Measurements from ENCODE around the gene HECTD4. TPM values are rescaled to one million over a fixed set of nuclear protein-coding genes. Genes with fewer than 3 reads are reported as not detected.
"Not testable (repeated sequence)": the region's sequence is repeated elsewhere in the genome, so short reads cannot be mapped to it uniquely, and the experiment has no call there.

Gene HECTD4
- total RNA-seq, 1 experiment from 2014 or later: 37.4 TPM

GRCh38 chr12:112252184-112252583 lies 130.0 kb downstream of the HECTD4 start:
- TF ChIP-seq CTCF (conservative IDR thresholded peaks at IDR 0.05) (no peak), EZH2 (IDR thresholded peaks at IDR 0.05; ENCODE audit: low read depth) (no peak)
- no peaks in the 10 kb centered on the region for H3K9me3 ChIP-seq (ENCODE audit: insufficient read depth, low read depth)
- intact Hi-C loops (cut with micrococcal nuclease; ENCODE audit: unreplicated experiment): no loop called here
- H3F3A ChIP-seq (ENCODE audit: insufficient read depth, low read depth): no peaks in the 10 kb centered on the region; the same call in 1 of the 2 replicates
- ChIA-PET POLR2A (ENCODE audit: unreplicated experiment) (no interaction called here), CTCF (no interaction called here)
- H3K9me2 ChIP-seq (ENCODE audit: insufficient read depth): no peaks in the 10 kb centered on the region
- no peak overlapping the region for H2AFZ ChIP-seq
- no peaks in the 10 kb centered on the region for H3K79me2 ChIP-seq (ENCODE audit: low read depth)
- H3K4me2 ChIP-seq: no peak overlapping the region
- peaks cover 5% of the 10 kb centered on the region; the same call in 1 of the 2 replicates for H3K36me3 ChIP-seq (ENCODE audit: low read depth)
- H3K27me3 ChIP-seq (ENCODE audit: insufficient read depth, low read depth): no peaks in the 10 kb centered on the region
- no peak overlapping the region for H3K27ac ChIP-seq
- H3K4me1 ChIP-seq (replicated peaks; ENCODE audit: insufficient read depth): no peaks in the 10 kb centered on the region
- BruUV-seq (replicated peaks): no TSS peak
- 0 out of 2 replicates have a peak, but pooled peaks cover 4% of the 10 kb centered on the region for H4K20me1 ChIP-seq (ENCODE audit: insufficient read depth)
- H3K4me3 ChIP-seq: no peak overlapping the region
- DNase-seq: no peak

GRCh38 chr12:112244902-112245301 lies 137.3 kb downstream of the HECTD4 start:
- H3K9me3 ChIP-seq (ENCODE audit: insufficient read depth, low read depth); H3K4me3 ChIP-seq; H3K4me2 ChIP-seq; BruUV-seq (replicated peaks); CTCF ChIA-PET; H3K4me1 ChIP-seq (replicated peaks; ENCODE audit: insufficient read depth); intact Hi-C loops (cut with micrococcal nuclease; ENCODE audit: unreplicated experiment); H3K9me2 ChIP-seq (ENCODE audit: insufficient read depth); POLR2A ChIA-PET (ENCODE audit: unreplicated experiment); H3K27ac ChIP-seq; H2AFZ ChIP-seq; H3K79me2 ChIP-seq (ENCODE audit: low read depth); H3K27me3 ChIP-seq (ENCODE audit: insufficient read depth, low read depth); H3F3A ChIP-seq (ENCODE audit: insufficient read depth, low read depth); DNase-seq; H4K20me1 ChIP-seq (ENCODE audit: insufficient read depth): not testable (repeated sequence)
- peaks cover 13% of the 10 kb centered on the region for H3K36me3 ChIP-seq (ENCODE audit: low read depth)

GRCh38 chr12:112243255-112244110 lies 138.7 kb downstream of the HECTD4 start:
- peaks cover 13% of the 10 kb centered on the region for H3K36me3 ChIP-seq (ENCODE audit: low read depth)
- H3F3A ChIP-seq (ENCODE audit: insufficient read depth, low read depth): no peaks in the 10 kb centered on the region
- CTCF ChIA-PET: no interaction called here
- POLR2A ChIA-PET (ENCODE audit: unreplicated experiment): no interaction called here
- H3K4me3 ChIP-seq: no peak overlapping the region
- no peaks in the 10 kb centered on the region for H3K79me2 ChIP-seq (ENCODE audit: low read depth)
- H4K20me1 ChIP-seq (ENCODE audit: insufficient read depth): no peaks in the 10 kb centered on the region
- no peak for DNase-seq
- H3K4me1 ChIP-seq (replicated peaks; ENCODE audit: insufficient read depth): no peaks in the 10 kb centered on the region
- no peak overlapping the region for H2AFZ ChIP-seq
- H3K27ac ChIP-seq: no peak overlapping the region
- H3K4me2 ChIP-seq: no peak overlapping the region
- no peaks in the 10 kb centered on the region for H3K27me3 ChIP-seq (ENCODE audit: insufficient read depth, low read depth)
- no peaks in the 10 kb centered on the region for H3K9me3 ChIP-seq (ENCODE audit: insufficient read depth, low read depth)
- TF ChIP-seq EZH2 (IDR thresholded peaks at IDR 0.05; ENCODE audit: low read depth) (no peak), CTCF (conservative IDR thresholded peaks at IDR 0.05) (no peak)
- intact Hi-C loops (cut with micrococcal nuclease; ENCODE audit: unreplicated experiment): no loop called here
- BruUV-seq (replicated peaks): no TSS peak
- H3K9me2 ChIP-seq (ENCODE audit: insufficient read depth): no peaks in the 10 kb centered on the region

Measured in PC-9 (cell line).